H9 (cell line): ENCODE measurements around the gene ZNF606. TPM values are rescaled to one million over a fixed set of nuclear protein-coding genes. Genes with fewer than 3 reads are reported as not detected.

Experiments
- DNase-seq: peaks from one replicate; pipeline ENCODE4 v3.0.0-alpha.2; 2017
- H2AFZ ChIP-seq: one replicate; pipeline ENCODE4 v1.6.1; 2013; ENCODE audit warnings: mild to moderate bottlenecking, low read length, control low read depth, moderate library complexity
- H2AK5ac ChIP-seq: 2 replicates; pipeline ENCODE4 v1.6.1; 2013; ENCODE audit warnings: low read length, control low read depth, mixed read lengths; ENCODE audit not compliant: insufficient read length
- H2BK120ac ChIP-seq: one replicate; pipeline ENCODE4 v1.6.1; 2013; ENCODE audit warnings: low read depth, mild to moderate bottlenecking, low read length, control low read depth, inconsistent platforms; ENCODE audit not compliant: poor library complexity, severe bottlenecking
- H2BK12ac ChIP-seq: 2 replicates; pipeline ENCODE4 v1.6.1; 2013; ENCODE audit warnings: low read length, control low read depth, mixed read lengths, low read depth; ENCODE audit not compliant: insufficient read length
- H2BK15ac ChIP-seq: 2 replicates; pipeline ENCODE4 v1.6.1; 2013; ENCODE audit warnings: low read depth, low read length, control low read depth
- H2BK20ac ChIP-seq: one replicate; pipeline ENCODE4 v1.6.1; 2013; ENCODE audit warnings: low read depth, mild to moderate bottlenecking, low read length, control low read depth, inconsistent platforms; ENCODE audit not compliant: poor library complexity, severe bottlenecking
- H2BK5ac ChIP-seq: 2 replicates; pipeline ENCODE4 v1.6.1; 2013; ENCODE audit warnings: low read length, control low read depth, mixed read lengths; ENCODE audit not compliant: insufficient read length
- H3K14ac ChIP-seq: 2 replicates; pipeline ENCODE4 v1.6.1; 2013; ENCODE audit warnings: low read length, control low read depth; ENCODE audit not compliant: insufficient read depth
- H3K18ac ChIP-seq: 2 replicates; pipeline ENCODE4 v1.6.1; 2013; ENCODE audit warnings: low read depth, mild to moderate bottlenecking, mixed read lengths, low read length, control low read depth; ENCODE audit not compliant: insufficient read length
- H3K23ac ChIP-seq: 2 replicates; pipeline ENCODE4 v1.6.1; 2013; ENCODE audit warnings: low read length, control low read depth, mixed read lengths, low read depth; ENCODE audit not compliant: insufficient read length
- H3K23me2 ChIP-seq: 2 replicates; pipeline ENCODE4 v1.6.1; 2013; ENCODE audit warnings: low read depth, mild to moderate bottlenecking, mixed read lengths, low read length, control low read depth; ENCODE audit not compliant: insufficient read length, poor library complexity, severe bottlenecking
- H3K27ac ChIP-seq: 2 replicates; pipeline ENCODE4 v1.5.1; 2013; ENCODE audit warnings: low read length, control low read depth, mixed read lengths, low read depth; ENCODE audit not compliant: insufficient read length
- H3K27me3 ChIP-seq: 2 replicates; pipeline ENCODE4 v1.6.1; 2013; ENCODE audit warnings: low read length, control low read depth, inconsistent platforms; ENCODE audit not compliant: insufficient read depth
- H3K4ac ChIP-seq: 2 replicates; pipeline ENCODE4 v1.6.1; 2013; ENCODE audit warnings: low read depth, mild to moderate bottlenecking, control low read depth, inconsistent platforms, low read length, moderate library complexity
- H3K4me1 ChIP-seq: 2 replicates; pipeline ENCODE4 v1.6.1; 2013; ENCODE audit warnings: low read length, control low read depth, inconsistent platforms; ENCODE audit not compliant: insufficient read depth
- H3K4me2 ChIP-seq: 2 replicates; pipeline ENCODE4 v1.6.1; 2013; ENCODE audit warnings: low read length, control low read depth, mixed read lengths; ENCODE audit not compliant: insufficient read length, insufficient read depth
- H3K56ac ChIP-seq: 2 replicates; pipeline ENCODE4 v1.6.1; 2013; ENCODE audit warnings: low read depth, mild to moderate bottlenecking, mixed read lengths, low read length, control low read depth; ENCODE audit not compliant: insufficient read length
- H3K79me1 ChIP-seq: 2 replicates; pipeline ENCODE4 v1.6.1; 2013; ENCODE audit warnings: low read depth, mild to moderate bottlenecking, moderate library complexity, low read length, control low read depth, inconsistent platforms; ENCODE audit not compliant: insufficient read depth, poor library complexity, severe bottlenecking
- H3K79me2 ChIP-seq: 2 replicates; pipeline ENCODE4 v1.6.1; 2013; ENCODE audit warnings: low read length, control low read depth, inconsistent platforms; ENCODE audit not compliant: insufficient read depth
- H3K9ac ChIP-seq: 2 replicates; pipeline ENCODE4 v1.6.1; 2013; ENCODE audit warnings: low read length, control low read depth, mixed read lengths; ENCODE audit not compliant: insufficient read length; ENCODE audit errors: extremely low read depth
- H3K9me3 ChIP-seq: one replicate; pipeline ENCODE4 v1.6.1; 2013; ENCODE audit warnings: low read depth, low read length, inconsistent platforms; ENCODE audit not compliant: control insufficient read depth
- H3T11ph ChIP-seq: one replicate; pipeline ENCODE4 v1.6.1; 2013; ENCODE audit warnings: mild to moderate bottlenecking, low read length, control low read depth, inconsistent platforms
- H4K20me1 ChIP-seq: one replicate; pipeline ENCODE4 v1.6.1; 2013; ENCODE audit not compliant: control insufficient read depth, insufficient read length, insufficient read depth
- H4K5ac ChIP-seq: 2 replicates; pipeline ENCODE4 v1.6.1; 2013; ENCODE audit warnings: low read depth, mild to moderate bottlenecking, mixed read lengths, low read length, control low read depth; ENCODE audit not compliant: insufficient read length
- H4K8ac ChIP-seq: replicated peaks from 2 replicates; pipeline ENCODE4 v1.6.1; 2013; ENCODE audit warnings: low read length, control low read depth, mixed read lengths, low read depth; ENCODE audit not compliant: insufficient read length
- H4K91ac ChIP-seq: 2 replicates; pipeline ENCODE4 v1.6.1; 2013; ENCODE audit warnings: low read depth, mild to moderate bottlenecking, moderate library complexity, mixed read lengths, low read length, control low read depth; ENCODE audit not compliant: insufficient read length
- H3K27ac Mint-ChIP-seq, 3 experiments: 2 replicates in 2 of 3; 3 replicates in 1 of 3; pipeline ENCODE4 v1.8.0; 2020 to 2021; ENCODE audit warnings: mixed read lengths in 3 of 3, mild to moderate bottlenecking in 1 of 3, moderate library complexity in 1 of 3
- H3K27me3 Mint-ChIP-seq: 2 replicates; pipeline ENCODE4 v1.8.0; 2021; ENCODE audit warnings: low read depth, mild to moderate bottlenecking, moderate library complexity, mixed read lengths
- H3K36me3 Mint-ChIP-seq, 3 experiments: 2 replicates in 2 of 3; 3 replicates in 1 of 3; pipeline ENCODE4 v1.8.0; 2020 to 2021; ENCODE audit warnings: low read depth in 3 of 3, mixed read lengths in 3 of 3; ENCODE audit not compliant: insufficient read depth in 1 of 3
- H3K4me1 Mint-ChIP-seq, 2 experiments: 2 replicates each; pipeline ENCODE4 v1.8.0; 2020; ENCODE audit warnings: mixed read lengths in 2 of 2
- H3K4me3 Mint-ChIP-seq, 2 experiments: 2 replicates in 1 of 2; 3 replicates in 1 of 2; pipeline ENCODE4 v1.8.0; 2020 to 2021; ENCODE audit warnings: mild to moderate bottlenecking in 2 of 2, mixed read lengths in 2 of 2, moderate library complexity in 1 of 2
- H3K9me3 Mint-ChIP-seq, 2 experiments: 2 replicates in 1 of 2; 3 replicates in 1 of 2; pipeline ENCODE4 v1.8.0; 2020; ENCODE audit warnings: mild to moderate bottlenecking in 2 of 2, mixed read lengths in 2 of 2, moderate library complexity in 1 of 2
- WGBS: extraction: QIAGEN DNeasy Blood & Tissue Kit; methylation state at CpG from one replicate; pipeline ENCODE4 v1.1.7; 2013; ENCODE audit warnings: missing lambda C conversion rate, low lambda C conversion rate, mixed read lengths; ENCODE audit not compliant: insufficient read length; ENCODE audit errors: extremely low coverage; 5-methylcytosine and 5-hydroxymethylcytosine counted together
- total RNA-seq: library from RNA; stranded (reverse); gene quantifications from 2 replicates; pipeline ENCODE4 v1.2.1, GENCODE V29; 2021
- TF ChIP-seq, protein P1 (sequence below): fragments of 200-600 bp; sonication (generic); conservative IDR thresholded peaks from 3 replicates; pipeline ENCODE4 v1.8.0; 2021; ENCODE audit warnings: antibody characterized with exemption, mild to moderate bottlenecking

ZNF606 gene
- total RNA-seq, 1 experiment from 2014 or later: 13.4 TPM

DNA sequence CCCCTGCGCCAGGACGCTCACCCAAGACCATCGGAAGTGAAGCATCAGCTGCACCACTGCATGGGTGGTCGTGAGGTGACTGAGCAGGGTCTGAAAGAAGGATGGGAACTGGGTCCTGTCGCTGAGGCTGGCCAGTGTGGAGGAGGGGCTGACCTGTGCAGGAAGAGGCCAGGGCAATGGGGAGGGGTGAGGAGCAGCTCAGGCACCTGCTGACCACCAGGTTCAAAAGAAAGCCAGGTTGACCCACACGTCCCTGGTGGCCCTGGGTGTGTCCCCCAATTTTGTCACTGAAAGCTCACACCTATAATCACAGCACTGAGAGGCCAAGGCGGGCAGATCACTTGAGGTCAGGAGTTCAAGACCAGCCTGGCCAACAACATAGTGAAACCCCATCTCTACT lies 17.5 kb upstream of the ZNF606 start:
- Histone ChIP-seq H3K18ac (no peak overlapping the region), H2BK15ac (no peak overlapping the region), H3K56ac (no peak overlapping the region), H2BK12ac (no peak overlapping the region), H3K14ac (no peak overlapping the region), H3K79me2 (no peaks in the 10 kb centered on the region), H2BK120ac (no peak overlapping the region), H3K27me3 (no peaks in the 10 kb centered on the region), H2BK5ac (no peak overlapping the region), H3K4me2 (no peak overlapping the region), H3T11ph (no peak overlapping the region), H3K23me2 (no peaks in the 10 kb centered on the region), H4K5ac (no peak overlapping the region), H3K27ac (no peak overlapping the region), H3K9ac (no peak overlapping the region), H4K91ac (no peak overlapping the region), H4K20me1 (no peaks in the 10 kb centered on the region), H3K4ac (no peak overlapping the region), H2AK5ac (no peak overlapping the region), H3K79me1 (no peaks in the 10 kb centered on the region), H3K9me3 (no peaks in the 10 kb centered on the region), H4K8ac (no peak overlapping the region), H3K23ac (no peak overlapping the region), H2AFZ (no peak overlapping the region), H3K4me1 (no peaks in the 10 kb centered on the region), H2BK20ac (no peak overlapping the region)
- TF ChIP-seq, protein P1, sequence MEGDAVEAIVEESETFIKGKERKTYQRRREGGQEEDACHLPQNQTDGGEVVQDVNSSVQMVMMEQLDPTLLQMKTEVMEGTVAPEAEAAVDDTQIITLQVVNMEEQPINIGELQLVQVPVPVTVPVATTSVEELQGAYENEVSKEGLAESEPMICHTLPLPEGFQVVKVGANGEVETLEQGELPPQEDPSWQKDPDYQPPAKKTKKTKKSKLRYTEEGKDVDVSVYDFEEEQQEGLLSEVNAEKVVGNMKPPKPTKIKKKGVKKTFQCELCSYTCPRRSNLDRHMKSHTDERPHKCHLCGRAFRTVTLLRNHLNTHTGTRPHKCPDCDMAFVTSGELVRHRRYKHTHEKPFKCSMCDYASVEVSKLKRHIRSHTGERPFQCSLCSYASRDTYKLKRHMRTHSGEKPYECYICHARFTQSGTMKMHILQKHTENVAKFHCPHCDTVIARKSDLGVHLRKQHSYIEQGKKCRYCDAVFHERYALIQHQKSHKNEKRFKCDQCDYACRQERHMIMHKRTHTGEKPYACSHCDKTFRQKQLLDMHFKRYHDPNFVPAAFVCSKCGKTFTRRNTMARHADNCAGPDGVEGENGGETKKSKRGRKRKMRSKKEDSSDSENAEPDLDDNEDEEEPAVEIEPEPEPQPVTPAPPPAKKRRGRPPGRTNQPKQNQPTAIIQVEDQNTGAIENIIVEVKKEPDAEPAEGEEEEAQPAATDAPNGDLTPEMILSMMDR: no peak
- H3K36me3 Mint-ChIP-seq: peaks cover 7 to 11% (median 8%) of the 10 kb centered on the region in 3 experiments; a peak in 6 of 7 replicates
- no peaks in the 10 kb centered on the region for H3K4me1 Mint-ChIP-seq
- H3K27me3 Mint-ChIP-seq: peaks cover 12% of the 10 kb centered on the region
- H3K9me3 Mint-ChIP-seq: peaks cover 68 to 69% of the 10 kb centered on the region in 2 experiments
- no peak overlapping the region for H3K4me3 Mint-ChIP-seq
- WGBS: no CpG with 5 or more reads among the region's 7 CpGs
- H3K27ac Mint-ChIP-seq: no peak overlapping the region
- DNase-seq: no peak
